ENCODE data around the gene UBASH3B.

The UBASH3B gene

GRCh38 chr11:122793515-122793914, 138.0 kb downstream of the UBASH3B start:
- Histone ChIP-seq H3K4me3 (ENCODE audit: low read length) (no peak overlapping the region), H3K27me3 (replicated peaks; ENCODE audit: control insufficient read depth, insufficient read depth, low read length) (no peaks in the 10 kb centered on the region), H3K36me3 (ENCODE audit: control insufficient read depth, insufficient read depth, low read length, severe bottlenecking) (peaks cover 49% of the 10 kb centered on the region), H3K9me3 (ENCODE audit: control insufficient read depth, low read length) (no peaks in the 10 kb centered on the region), H3K4me1 (ENCODE audit: control insufficient read depth, insufficient read depth, low read length) (peaks cover 28% of the 10 kb centered on the region), H3K9ac (ENCODE audit: low read length) (no peak overlapping the region)
- DNase-seq (ENCODE audit: low read depth): no peak

- Histone ChIP-seq H3K27me3 (replicated peaks; ENCODE audit: control insufficient read depth, insufficient read depth, low read length) (no peaks in the 10 kb centered on the region), H3K36me3 (ENCODE audit: control insufficient read depth, insufficient read depth, low read length, severe bottlenecking) (peaks cover 46% of the 10 kb centered on the region), H3K9me3 (ENCODE audit: control insufficient read depth, low read length) (no peaks in the 10 kb centered on the region), H3K4me3 (ENCODE audit: low read length) (no peak overlapping the region), H3K4me1 (ENCODE audit: control insufficient read depth, insufficient read depth, low read length) (peaks cover 40% of the 10 kb centered on the region), H3K9ac (ENCODE audit: low read length) (no peak overlapping the region)
- DNase-seq (ENCODE audit: low read depth): no peak
Measured at GRCh38 chr11:122795307-122795706, 139.8 kb downstream of the UBASH3B start.

- H3K27me3 ChIP-seq (replicated peaks; ENCODE audit: control insufficient read depth, insufficient read depth, low read length): no peaks in the 10 kb centered on the region
- no peak overlapping the region for H3K4me3 ChIP-seq (ENCODE audit: low read length)
- H3K4me1 ChIP-seq (ENCODE audit: control insufficient read depth, insufficient read depth, low read length): peaks cover 36% of the 10 kb centered on the region
- DNase-seq (ENCODE audit: low read depth): peak; percentile 50
- no peak overlapping the region for H3K9ac ChIP-seq (ENCODE audit: low read length)
- H3K9me3 ChIP-seq (ENCODE audit: control insufficient read depth, low read length): no peaks in the 10 kb centered on the region
- peaks cover 54% of the 10 kb centered on the region for H3K36me3 ChIP-seq (ENCODE audit: control insufficient read depth, insufficient read depth, low read length, severe bottlenecking)
Measured at GRCh38 chr11:122796128-122796717, 140.7 kb downstream of the UBASH3B start.

- Histone ChIP-seq H3K9me3 (ENCODE audit: control insufficient read depth, low read length) (no peaks in the 10 kb centered on the region), H3K27me3 (replicated peaks; ENCODE audit: control insufficient read depth, insufficient read depth, low read length) (no peaks in the 10 kb centered on the region)
Measured at GRCh38 chr11:122797651-122798050, 142.1 kb downstream of the UBASH3B start.

GRCh38 chr11:122799406-122800105, 144.0 kb downstream of the UBASH3B start:
- no peak for DNase-seq (ENCODE audit: low read depth)
- Histone ChIP-seq H3K4me1 (ENCODE audit: control insufficient read depth, insufficient read depth, low read length) (peaks cover 42% of the 10 kb centered on the region), H3K36me3 (ENCODE audit: control insufficient read depth, insufficient read depth, low read length, severe bottlenecking) (peaks cover 56% of the 10 kb centered on the region), H3K27me3 (replicated peaks; ENCODE audit: control insufficient read depth, insufficient read depth, low read length) (no peaks in the 10 kb centered on the region), H3K9me3 (ENCODE audit: control insufficient read depth, low read length) (no peaks in the 10 kb centered on the region), H3K4me3 (ENCODE audit: low read length) (no peak overlapping the region), H3K9ac (ENCODE audit: low read length) (peak overlapping the region; percentile 43)

More at GRCh38 chr11:122797651-122798050, 142.1 kb downstream of the UBASH3B start:
- no peak overlapping the region for H3K4me3 ChIP-seq (ENCODE audit: low read length)
- no peak overlapping the region for H3K9ac ChIP-seq (ENCODE audit: low read length)
- peaks cover 25% of the 10 kb centered on the region for H3K4me1 ChIP-seq (ENCODE audit: control insufficient read depth, insufficient read depth, low read length)
- H3K36me3 ChIP-seq (ENCODE audit: control insufficient read depth, insufficient read depth, low read length, severe bottlenecking): peaks cover 60% of the 10 kb centered on the region
- DNase-seq (ENCODE audit: low read depth): peak; percentile 38

GRCh38 chr11:122802876-122803275, 147.4 kb downstream of the UBASH3B start:
- H3K36me3 ChIP-seq (ENCODE audit: control insufficient read depth, insufficient read depth, low read length, severe bottlenecking): peaks cover 37% of the 10 kb centered on the region
- peak overlapping the region; percentile 15 for H3K9ac ChIP-seq (ENCODE audit: low read length)
- no peak for DNase-seq (ENCODE audit: low read depth)
- H3K4me3 ChIP-seq (ENCODE audit: low read length): no peak overlapping the region
- H3K27me3 ChIP-seq (replicated peaks; ENCODE audit: control insufficient read depth, insufficient read depth, low read length): no peaks in the 10 kb centered on the region
- no peaks in the 10 kb centered on the region for H3K9me3 ChIP-seq (ENCODE audit: control insufficient read depth, low read length)
- peaks cover 41% of the 10 kb centered on the region for H3K4me1 ChIP-seq (ENCODE audit: control insufficient read depth, insufficient read depth, low read length)

- peak; percentile 75 for DNase-seq (ENCODE audit: low read depth)
- Histone ChIP-seq H3K4me1 (ENCODE audit: control insufficient read depth, insufficient read depth, low read length) (peaks cover 45% of the 10 kb centered on the region), H3K9ac (ENCODE audit: low read length) (peak overlapping the region; percentile 15), H3K27me3 (replicated peaks; ENCODE audit: control insufficient read depth, insufficient read depth, low read length) (no peaks in the 10 kb centered on the region), H3K9me3 (ENCODE audit: control insufficient read depth, low read length) (no peaks in the 10 kb centered on the region), H3K36me3 (ENCODE audit: control insufficient read depth, insufficient read depth, low read length, severe bottlenecking) (peaks cover 37% of the 10 kb centered on the region), H3K4me3 (ENCODE audit: low read length) (no peak overlapping the region)
Measured at GRCh38 chr11:122803306-122803705, 147.8 kb downstream of the UBASH3B start.

GRCh38 chr11:122803716-122804115, 148.2 kb downstream of the UBASH3B start:
- H3K36me3 ChIP-seq (ENCODE audit: control insufficient read depth, insufficient read depth, low read length, severe bottlenecking): peaks cover 36% of the 10 kb centered on the region
- H3K27me3 ChIP-seq (replicated peaks; ENCODE audit: control insufficient read depth, insufficient read depth, low read length): no peaks in the 10 kb centered on the region
- H3K4me3 ChIP-seq (ENCODE audit: low read length): no peak overlapping the region
- peak overlapping the region; percentile 31 for H3K9ac ChIP-seq (ENCODE audit: low read length)
- no peaks in the 10 kb centered on the region for H3K9me3 ChIP-seq (ENCODE audit: control insufficient read depth, low read length)
- DNase-seq (ENCODE audit: low read depth): no peak
- peaks cover 49% of the 10 kb centered on the region for H3K4me1 ChIP-seq (ENCODE audit: control insufficient read depth, insufficient read depth, low read length)

- peak; percentile 61 for DNase-seq (ENCODE audit: low read depth)
- no peak overlapping the region for H3K4me3 ChIP-seq (ENCODE audit: low read length)
- H3K9ac ChIP-seq (ENCODE audit: low read length): peak overlapping the region; percentile 31
- H3K4me1 ChIP-seq (ENCODE audit: control insufficient read depth, insufficient read depth, low read length): peaks cover 48% of the 10 kb centered on the region
- no peaks in the 10 kb centered on the region for H3K9me3 ChIP-seq (ENCODE audit: control insufficient read depth, low read length)
- H3K36me3 ChIP-seq (ENCODE audit: control insufficient read depth, insufficient read depth, low read length, severe bottlenecking): peaks cover 32% of the 10 kb centered on the region
- H3K27me3 ChIP-seq (replicated peaks; ENCODE audit: control insufficient read depth, insufficient read depth, low read length): no peaks in the 10 kb centered on the region
Measured at GRCh38 chr11:122804161-122804560, 148.6 kb downstream of the UBASH3B start.

- DNase-seq (ENCODE audit: low read depth): peak; percentile 33
- Histone ChIP-seq H3K9me3 (ENCODE audit: control insufficient read depth, low read length) (no peaks in the 10 kb centered on the region), H3K27me3 (replicated peaks; ENCODE audit: control insufficient read depth, insufficient read depth, low read length) (no peaks in the 10 kb centered on the region), H3K4me1 (ENCODE audit: control insufficient read depth, insufficient read depth, low read length) (peaks cover 50% of the 10 kb centered on the region), H3K36me3 (ENCODE audit: control insufficient read depth, insufficient read depth, low read length, severe bottlenecking) (peaks cover 33% of the 10 kb centered on the region), H3K9ac (ENCODE audit: low read length) (peak overlapping the region; percentile 12), H3K4me3 (ENCODE audit: low read length) (no peak overlapping the region)
Measured at GRCh38 chr11:122804796-122805195, 149.3 kb downstream of the UBASH3B start.

- no peaks in the 10 kb centered on the region for H3K27me3 ChIP-seq (replicated peaks; ENCODE audit: control insufficient read depth, insufficient read depth, low read length)
- H3K4me3 ChIP-seq (ENCODE audit: low read length): no peak overlapping the region
- H3K36me3 ChIP-seq (ENCODE audit: control insufficient read depth, insufficient read depth, low read length, severe bottlenecking): peaks cover 35% of the 10 kb centered on the region
- no peaks in the 10 kb centered on the region for H3K9me3 ChIP-seq (ENCODE audit: control insufficient read depth, low read length)
- peaks cover 45% of the 10 kb centered on the region for H3K4me1 ChIP-seq (ENCODE audit: control insufficient read depth, insufficient read depth, low read length)
- H3K9ac ChIP-seq (ENCODE audit: low read length): peak overlapping the region; percentile 50
- DNase-seq (ENCODE audit: low read depth): peak; percentile 37
Measured at GRCh38 chr11:122807731-122808477, 152.4 kb downstream of the UBASH3B start.

Data from adipocyte (in vitro differentiated cells).